H1 (cell line): ENCODE data around the gene GLB1L3. TPM values are rescaled to one million over a fixed set of nuclear protein-coding genes. Genes with fewer than 3 reads are reported as not detected.

ENCODE experiments used
- CTCF ChIA-PET: fragments of 300-600 bp; sonication (Branson Sonifier 250); formaldehyde crosslinking; loops from one replicate; lab custom pipeline; 2021; ENCODE audit not compliant: partially characterized antibody; lab: Charles Lee
- POLR2A ChIA-PET: fragments of 300-600 bp; sonication (Branson Sonifier 250); formaldehyde crosslinking; loops from one replicate; lab custom pipeline; 2021; ENCODE audit warnings: inconsistent platforms; ENCODE audit not compliant: partially characterized antibody; lab: Charles Lee
- DNase-seq, 2 experiments: peaks; one replicate each; pipeline versions ENCODE4 v3.0.0 to v3.0.0-alpha.2; 2010 to 2022; ENCODE audit warnings: low spot score in 2 of 2, low read depth in 1 of 2, mixed read lengths in 1 of 2
- FAIRE-seq: peaks from 2 replicates; lab custom pipeline; 2011; peaks lifted over from hg19 to GRCh38; lab: Jason Lieb, UNC
- H2AFZ ChIP-seq: 2 replicates; pipeline ENCODE4 v1.8.1; 2012; ENCODE audit warnings: low read length, inconsistent platforms
- H2AK5ac ChIP-seq: 2 replicates; pipeline ENCODE4 v1.6.1; 2013; ENCODE audit warnings: low read depth, low read length
- H2BK120ac ChIP-seq: replicated peaks from 2 replicates; pipeline ENCODE3; 2013; ENCODE audit warnings: low read depth, low read length, inconsistent platforms
- H2BK12ac ChIP-seq: 2 replicates; pipeline ENCODE4 v1.6.1; 2013; ENCODE audit warnings: low read depth, low read length
- H2BK15ac ChIP-seq: 2 replicates; pipeline ENCODE4 v1.6.1; 2013; ENCODE audit warnings: low read length
- H2BK20ac ChIP-seq: 2 replicates; pipeline ENCODE4 v1.6.1; 2013; ENCODE audit warnings: low read length
- H2BK5ac ChIP-seq: 2 replicates; pipeline ENCODE4 v1.6.1; 2013; ENCODE audit warnings: low read depth, low read length
- H3K14ac ChIP-seq: 2 replicates; pipeline ENCODE4 v1.6.1; 2013; ENCODE audit warnings: inconsistent platforms; ENCODE audit not compliant: insufficient read length
- H3K18ac ChIP-seq: 2 replicates; pipeline ENCODE4 v1.6.1; 2013; ENCODE audit warnings: low read length; ENCODE audit errors: extremely low read depth
- H3K23ac ChIP-seq: 2 replicates; pipeline ENCODE4 v1.6.1; 2013; ENCODE audit warnings: inconsistent platforms; ENCODE audit not compliant: insufficient read length
- H3K23me2 ChIP-seq: 2 replicates; pipeline ENCODE4 v1.6.1; 2013; ENCODE audit warnings: low read depth, low read length
- H3K27ac ChIP-seq: 2 replicates; pipeline ENCODE4 v1.6.1; 2011; ENCODE audit warnings: low read depth, low read length, inconsistent platforms
- H3K27me3 ChIP-seq, 4 experiments: replicated peaks in 1 of 4; 1 replicate in 1 of 4; 2 replicates in 3 of 4; pipeline versions ENCODE4 v1.6.1 to v1.8.1; 2011 to 2013; ENCODE audit warnings: low read length in 3 of 4, mild to moderate bottlenecking in 3 of 4, inconsistent platforms in 2 of 4, mixed read lengths in 2 of 4, moderate library complexity in 1 of 4; ENCODE audit not compliant: control insufficient read depth in 3 of 4, insufficient read depth in 3 of 4; ENCODE audit errors: extremely low read depth in 1 of 4
- H3K36me3 ChIP-seq, 4 experiments: 2 replicates each; pipeline versions ENCODE4 v1.6.1 to v1.8.1; 2011 to 2013; ENCODE audit warnings: mild to moderate bottlenecking in 4 of 4, low read length in 3 of 4, moderate library complexity in 2 of 4, control low read depth in 1 of 4, inconsistent platforms in 1 of 4; ENCODE audit not compliant: insufficient read depth in 4 of 4, control insufficient read depth in 2 of 4
- H3K4ac ChIP-seq: replicated peaks from 2 replicates; pipeline ENCODE3; 2013; ENCODE audit warnings: low read length, low read depth, mixed read lengths, inconsistent platforms; ENCODE audit not compliant: insufficient read length
- H3K4me1 ChIP-seq, 4 experiments: replicated peaks in 1 of 4; 1 replicate in 1 of 4; 2 replicates in 3 of 4; pipeline versions ENCODE4 v1.6.1 to v1.8.1; 2011 to 2013; ENCODE audit warnings: low read length in 3 of 4, inconsistent platforms in 2 of 4, mixed read lengths in 1 of 4; ENCODE audit not compliant: insufficient read depth in 4 of 4, control insufficient read depth in 3 of 4
- H3K4me2 ChIP-seq, 2 experiments: 2 replicates each; pipeline versions ENCODE4 v1.6.1 to v1.8.1; 2011 to 2013; ENCODE audit warnings: low read depth in 2 of 2, low read length in 2 of 2, control low read depth in 1 of 2, inconsistent platforms in 1 of 2, mild to moderate bottlenecking in 1 of 2; ENCODE audit not compliant: insufficient read depth in 1 of 2
- H3K4me3 ChIP-seq, 4 experiments: fragments of 200-600, 300-600 bp in 1 of 4; sonication (generic), shearing (Covaris generic), sonication (Bioruptor Twin) in 1 of 4; 2 replicates each; pipeline versions ENCODE4 v1.5.1 to v1.8.1; 2011 to 2016; ENCODE audit warnings: low read length in 4 of 4, low read depth in 3 of 4, control low read depth in 2 of 4, inconsistent platforms in 2 of 4, mild to moderate bottlenecking in 2 of 4, mixed read lengths in 1 of 4, moderate library complexity in 1 of 4; ENCODE audit not compliant: insufficient read depth in 2 of 4; ENCODE audit errors: extremely low read depth in 1 of 4
- H3K56ac ChIP-seq: replicated peaks from 2 replicates; pipeline ENCODE3; 2013; ENCODE audit warnings: low read depth, mild to moderate bottlenecking, mixed read lengths, low read length, inconsistent platforms; ENCODE audit not compliant: insufficient read length
- H3K79me1 ChIP-seq: 2 replicates; pipeline ENCODE4 v1.6.1; 2013; ENCODE audit warnings: low read depth, low read length, control low read depth
- H3K79me2 ChIP-seq, 2 experiments: 2 replicates each; pipeline versions ENCODE4 v1.6.1 to v1.8.1; 2012 to 2013; ENCODE audit warnings: low read length in 2 of 2, mild to moderate bottlenecking in 2 of 2, inconsistent platforms in 1 of 2; ENCODE audit not compliant: insufficient read depth in 2 of 2, control insufficient read depth in 1 of 2
- H3K9ac ChIP-seq, 4 experiments: replicated peaks in 1 of 4; 1 replicate in 1 of 4; 2 replicates in 3 of 4; pipeline versions ENCODE4 v1.6.1 to v1.8.1; 2011 to 2013; ENCODE audit warnings: low read depth in 3 of 4, low read length in 3 of 4, control low read depth in 2 of 4, mild to moderate bottlenecking in 2 of 4, moderate library complexity in 2 of 4, inconsistent platforms in 1 of 4; ENCODE audit errors: extremely low read depth in 1 of 4
- H3K9me3 ChIP-seq, 2 experiments: 2 replicates each; pipeline versions ENCODE4 v1.6.1 to v1.8.1; 2012 to 2013; ENCODE audit warnings: mild to moderate bottlenecking in 2 of 2, moderate library complexity in 2 of 2, control low read depth in 1 of 2, inconsistent platforms in 1 of 2, low read depth in 1 of 2, low read length in 1 of 2, mixed read lengths in 1 of 2; ENCODE audit not compliant: insufficient read depth in 2 of 2
- H4K20me1 ChIP-seq, 2 experiments: replicated peaks in 1 of 2; 2 replicates each; pipeline versions ENCODE3 to v1.8.1; 2011 to 2013; ENCODE audit warnings: inconsistent platforms in 2 of 2, low read length in 2 of 2, mild to moderate bottlenecking in 1 of 2; ENCODE audit not compliant: insufficient read depth in 2 of 2, control insufficient read depth in 1 of 2
- H4K5ac ChIP-seq: 2 replicates; pipeline ENCODE4 v1.6.1; 2013; ENCODE audit warnings: low read length, low read depth, mixed read lengths, inconsistent platforms; ENCODE audit not compliant: insufficient read length
- H4K8ac ChIP-seq: 2 replicates; pipeline ENCODE4 v1.8.0; 2013; ENCODE audit warnings: mild to moderate bottlenecking, moderate library complexity, low read length, inconsistent platforms; ENCODE audit not compliant: insufficient read depth; ENCODE audit errors: extremely low read depth
- H4K91ac ChIP-seq: replicated peaks from 2 replicates; pipeline ENCODE3; 2013; ENCODE audit warnings: low read length, mixed read lengths, inconsistent platforms; ENCODE audit not compliant: insufficient read length
- NANOG ChIP-seq: IDR thresholded peaks from 2 replicates; pipeline ENCODE4 v1.6.1; 2011; ENCODE audit warnings: low read length, low read depth, mild to moderate bottlenecking, inconsistent platforms; ENCODE audit not compliant: insufficient read depth, poor library complexity, severe bottlenecking
- WGBS, 2 experiments: shearing (Covaris generic) in 1 of 2; methylation state at CpG; one replicate each; pipeline versions ENCODE4 v1.1.6 to v1.1.7; 2013 to 2015; ENCODE audit warnings: low lambda C conversion rate in 2 of 2, mixed read lengths in 2 of 2, inconsistent platforms in 1 of 2, low coverage in 1 of 2, missing lambda C conversion rate in 1 of 2; ENCODE audit not compliant: insufficient replicate concordance in 2 of 2, insufficient coverage in 1 of 2, insufficient read length in 1 of 2; ENCODE audit errors: extremely low coverage in 1 of 2, missing lambda C conversion rate in 1 of 2; 5-methylcytosine and 5-hydroxymethylcytosine counted together
- polyA plus RNA-seq, 7 experiments: library from polyadenylated mRNA; depleted of rRNA in 3 of 7; stranded (reverse) in 5 of 7; unstranded in 2 of 7; fragments of >200 nt in 5 of 7; fragments of 200-250 nt in 2 of 7; gene quantifications; 1 replicate in 5 of 7; 2 replicates in 1 of 7; 4 replicates in 1 of 7; pipeline versions ENCODE4 v1.2.1 to v1.2.3, GENCODE V29; 2011 to 2013; ENCODE audit warnings: missing spikeins in 2 of 7, mixed read lengths in 2 of 7
- total RNA-seq: library from RNA; stranded (reverse); fragmentation: NEBNext Ultra II Directional; extraction: Animal tissue kit (Norgen Biotek cat#: 25700); gene quantifications from 2 replicates; pipeline ENCODE4 v1.2.1, GENCODE V29; 2021

GLB1L3 gene
- total and polyA plus RNA-seq, 2 of the 8 experiments (the other 6 are each of a cell fraction or from before 2014, with no cell fraction given) = 14.9 to 33.2 TPM

DNA sequence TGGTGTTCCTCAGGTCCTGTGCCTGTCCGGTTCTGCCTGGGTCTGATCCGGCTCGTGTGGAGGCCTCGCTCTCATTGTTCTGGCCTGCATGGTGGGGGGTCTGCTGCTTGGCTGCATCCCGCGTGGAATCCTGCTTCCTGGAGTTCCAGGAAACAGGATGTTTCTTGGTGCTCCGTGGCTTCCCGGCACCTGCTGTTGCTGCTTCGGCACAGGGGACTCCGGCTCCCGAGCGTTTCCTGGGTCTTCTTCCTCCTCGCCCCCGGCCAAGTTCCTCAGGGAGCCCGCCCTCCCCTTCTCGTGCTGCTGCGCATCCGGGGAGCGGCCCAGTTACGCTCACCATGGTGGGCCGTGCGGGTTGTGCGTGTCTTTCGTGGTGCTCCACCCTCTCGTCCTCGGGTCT is 85.5 kb downstream of the GLB1L3 start:
- ChIA-PET POLR2A (interaction anchor here (0.6 kb wide), 1 partner anchor 573 kb away, joined by 3 read pairs; no protein-coding TSS in a partner anchor), CTCF (interaction anchor here (0.9 to 1.1 kb wide), 3 partner anchors 11 to 204 kb away, joined by 3 read pairs; no protein-coding TSS in a partner anchor)
- H4K20me1 ChIP-seq = no peaks in the 10 kb centered on the region
- H2AFZ ChIP-seq = no peak overlapping the region
- H3K4ac ChIP-seq = no peak overlapping the region
- no peaks in the 10 kb centered on the region for H3K79me2 ChIP-seq
- H3K27ac ChIP-seq = no peak overlapping the region
- no peak overlapping the region for H2BK12ac ChIP-seq
- H3K36me3 ChIP-seq = no peaks in the 10 kb centered on the region
- TF ChIP-seq NANOG = no peak
- H3K9me3 ChIP-seq = no peaks in the 10 kb centered on the region; a peak in 1 of 4 replicates
- H3K56ac ChIP-seq = no peak overlapping the region
- H4K91ac ChIP-seq = no peak overlapping the region
- no peak overlapping the region for H2BK15ac ChIP-seq
- H2BK20ac ChIP-seq = no peak overlapping the region
- H3K18ac ChIP-seq = no peak overlapping the region
- no peak overlapping the region for H4K8ac ChIP-seq
- no peak overlapping the region for H3K23ac ChIP-seq
- no peak overlapping the region for H2BK5ac ChIP-seq
- H2BK120ac ChIP-seq = no peak overlapping the region
- H2AK5ac ChIP-seq = no peak overlapping the region
- no peak for FAIRE-seq
- no peak for DNase-seq
- H3K79me1 ChIP-seq = no peaks in the 10 kb centered on the region
- H3K23me2 ChIP-seq = no peaks in the 10 kb centered on the region
- no peaks in the 10 kb centered on the region; a peak in 1 of 7 replicates for H3K4me1 ChIP-seq
- 89% methylated on average over 21 of the region's 26 CpGs; no CpG with 5 or more reads in 1 of the 2 experiments for WGBS, 2 experiments
- H3K14ac ChIP-seq = no peak overlapping the region
- H3K27me3 ChIP-seq = peaks cover 0 to 15% (median 5%) of the 10 kb centered on the region in 4 experiments; a peak in 6 of 7 replicates
- H4K5ac ChIP-seq = no peak overlapping the region
- no peak overlapping the region for H3K9ac ChIP-seq
- H3K4me3 ChIP-seq = no peak overlapping the region
- H3K4me2 ChIP-seq = no peak overlapping the region
